Neural cell (in vitro differentiated cells): Measurements from ENCODE around the gene CNTFR.

ENCODE experiments used
- CTCF ChIP-seq: fragments of 450-650 bp; IDR thresholded peaks from 2 replicates; pipeline ENCODE4 v1.5.1; 2014; ENCODE audit warnings: antibody characterized with exemption, mild to moderate bottlenecking, moderate library complexity; ENCODE audit not compliant: poor library complexity, severe bottlenecking
- EP300 ChIP-seq: fragments of 450-650 bp; conservative IDR thresholded peaks from 2 replicates; pipeline ENCODE4 v1.6.1; 2014; ENCODE audit warnings: antibody characterized with exemption, mild to moderate bottlenecking, moderate library complexity; ENCODE audit not compliant: poor library complexity, severe bottlenecking
- EZH2 ChIP-seq: fragments of 200-600, 300-800 bp; shearing (Covaris generic), sonication (generic); IDR thresholded peaks from 2 replicates; pipeline ENCODE4 v1.6.1; 2014; ENCODE audit warnings: antibody characterized with exemption, low read length, borderline replicate concordance, mild to moderate bottlenecking; ENCODE audit not compliant: insufficient read depth, poor library complexity, severe bottlenecking
- POLR2AphosphoS5 ChIP-seq: IDR thresholded peaks from 2 replicates; pipeline ENCODE4 v1.6.1; 2012
- RAD21 ChIP-seq: fragments of 450-650 bp; conservative IDR thresholded peaks from 2 replicates; pipeline ENCODE4 v1.6.1; 2014; ENCODE audit warnings: antibody characterized with exemption, mild to moderate bottlenecking, moderate library complexity
- REST ChIP-seq: IDR thresholded peaks from 2 replicates; pipeline ENCODE4 v1.6.1; 2012; ENCODE audit warnings: borderline replicate concordance
- SMC3 ChIP-seq: fragments of 450-650 bp; conservative IDR thresholded peaks from 2 replicates; pipeline ENCODE4 v1.6.1; 2014; ENCODE audit warnings: antibody characterized with exemption, mild to moderate bottlenecking, moderate library complexity; ENCODE audit not compliant: poor library complexity
- TAF1 ChIP-seq: IDR thresholded peaks from 2 replicates; pipeline ENCODE4 v1.6.1; 2012; ENCODE audit warnings: low read depth

DNA sequence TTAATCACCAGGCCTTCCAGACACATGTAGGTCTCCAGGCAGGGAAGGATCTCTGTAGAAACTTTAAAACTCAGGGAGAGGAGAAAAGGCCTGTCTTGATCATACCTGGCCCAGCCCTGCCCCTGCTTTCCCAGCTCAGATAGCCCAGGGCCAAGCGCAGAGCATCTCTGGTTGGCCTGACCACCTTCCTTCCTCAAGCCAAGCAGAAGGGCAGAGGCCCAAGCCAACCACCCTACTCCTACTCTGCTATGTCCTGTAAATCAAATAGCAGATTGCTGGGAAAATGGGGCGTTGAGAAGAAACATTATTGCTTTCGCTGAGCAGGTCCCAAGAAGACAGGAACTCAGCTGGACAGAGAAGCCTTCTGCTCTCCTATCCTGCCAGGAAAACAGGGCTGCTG, 81.1 kb downstream of the CNTFR start:
- no peak for TF ChIP-seq CTCF
- no peak for TF ChIP-seq POLR2AphosphoS5
- TF ChIP-seq EZH2: no peak
- TF ChIP-seq EP300: no peak
- TF ChIP-seq RAD21: no peak
- no peak for TF ChIP-seq SMC3
- no peak for TF ChIP-seq REST
- TF ChIP-seq TAF1: no peak
